NCI-H1694 (cell line): Measurements from ENCODE around the gene CCDC81.

Experiments
- DNase-seq: peaks from one replicate; lab custom pipeline; 2025; lab: John Stamatoyannopoulos, UW

CCDC81 gene

DNA sequence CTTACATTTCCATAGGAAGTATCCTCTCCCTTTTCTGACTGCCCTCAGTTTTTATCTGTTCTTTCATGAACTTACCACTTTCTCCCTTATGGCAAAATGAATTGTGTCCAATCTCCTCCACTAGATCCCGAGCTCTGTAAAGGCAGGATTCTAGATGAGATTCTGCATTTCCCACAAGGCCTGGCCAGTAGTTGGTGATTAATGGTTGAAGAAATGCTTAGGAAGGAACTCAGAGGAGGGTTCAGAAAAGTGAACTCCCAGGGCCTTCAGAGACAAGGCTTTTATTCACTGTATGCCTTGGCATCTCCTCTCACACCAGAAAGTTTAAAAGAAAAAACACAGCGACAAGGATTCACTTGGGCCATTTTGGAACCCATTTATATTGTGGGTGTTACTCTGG, 66.2 kb downstream of the CCDC81 start:
- no peak for DNase-seq

DNA sequence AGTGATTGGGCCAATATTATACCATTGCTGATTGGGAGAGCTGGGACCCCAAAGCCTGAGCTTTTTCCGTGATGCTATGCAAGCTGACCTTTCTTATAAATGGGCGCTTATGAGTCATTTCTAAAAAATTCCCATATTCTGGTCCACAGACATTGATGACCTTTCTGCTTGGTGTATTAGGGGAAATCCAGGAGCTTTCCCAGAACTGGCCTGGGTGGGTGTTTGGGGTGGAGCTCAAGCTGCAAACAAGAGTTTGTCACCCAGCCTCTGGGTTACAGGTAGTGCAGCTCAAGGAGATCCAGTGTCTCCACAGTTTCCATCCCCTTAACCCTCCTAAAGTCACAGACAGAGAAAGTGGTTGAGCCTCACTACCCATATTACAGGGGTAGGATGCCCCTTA, 67.7 kb downstream of the CCDC81 start:
- no peak for DNase-seq

DNA sequence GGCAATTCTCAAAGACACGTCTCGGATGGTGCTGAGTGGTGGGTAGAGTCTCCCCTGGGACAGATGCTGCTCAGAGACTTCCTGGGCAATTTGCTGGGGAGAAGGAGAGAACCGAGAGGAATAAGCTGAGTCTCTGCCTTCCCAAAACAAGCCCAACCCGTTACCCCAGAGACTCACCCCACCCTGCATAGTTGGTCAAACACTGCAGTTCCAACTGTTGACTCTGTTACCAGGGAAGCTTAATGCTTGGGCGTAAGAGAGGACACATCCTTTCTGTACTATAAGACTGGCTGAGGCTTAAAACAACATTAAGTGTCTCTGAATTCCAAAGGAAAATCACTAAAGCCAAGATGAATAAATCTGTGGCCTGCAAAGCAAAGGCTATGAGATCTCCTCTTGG, 68.1 kb downstream of the CCDC81 start:
- DNase-seq = no peak

DNA sequence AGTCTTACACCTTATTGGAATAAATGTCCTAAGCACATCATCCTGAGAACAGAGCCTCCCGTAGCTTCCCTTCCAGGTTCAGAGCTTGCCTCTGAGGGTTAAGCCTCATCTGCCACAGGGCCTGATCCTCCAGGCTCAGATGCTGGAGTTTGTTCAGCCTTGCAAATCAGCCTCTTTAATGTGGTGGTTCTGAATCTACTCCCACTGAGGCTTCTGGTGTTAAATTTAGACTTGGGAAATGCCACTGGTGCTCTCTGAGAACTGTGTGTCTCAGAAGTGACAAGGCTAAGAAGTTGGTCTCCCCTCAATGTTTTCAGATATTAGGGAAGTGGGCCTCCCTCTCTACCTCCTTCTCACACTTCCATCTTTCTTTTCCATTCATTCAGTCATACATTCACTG, 68.7 kb downstream of the CCDC81 start:
- DNase-seq = no peak

DNA sequence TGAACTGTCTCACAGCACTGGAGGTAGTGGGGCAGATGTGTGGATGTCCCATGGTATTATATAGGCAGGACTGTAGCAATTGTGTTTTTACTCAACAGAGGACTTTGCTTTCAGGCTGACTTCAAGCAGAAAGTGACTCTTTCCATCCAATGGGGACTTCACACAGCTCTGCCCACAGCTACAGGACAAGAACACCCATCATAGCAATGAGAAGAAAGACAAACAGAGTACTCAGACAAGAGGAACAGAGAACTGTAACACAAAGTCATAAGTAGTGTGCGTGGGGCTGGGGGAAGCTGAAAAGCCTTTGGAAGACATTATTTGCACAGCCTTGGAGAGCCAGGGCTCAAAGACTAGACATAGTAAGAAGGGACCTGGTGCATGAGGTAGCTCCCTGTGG, 70.3 kb downstream of the CCDC81 start:
- no peak for DNase-seq

DNA sequence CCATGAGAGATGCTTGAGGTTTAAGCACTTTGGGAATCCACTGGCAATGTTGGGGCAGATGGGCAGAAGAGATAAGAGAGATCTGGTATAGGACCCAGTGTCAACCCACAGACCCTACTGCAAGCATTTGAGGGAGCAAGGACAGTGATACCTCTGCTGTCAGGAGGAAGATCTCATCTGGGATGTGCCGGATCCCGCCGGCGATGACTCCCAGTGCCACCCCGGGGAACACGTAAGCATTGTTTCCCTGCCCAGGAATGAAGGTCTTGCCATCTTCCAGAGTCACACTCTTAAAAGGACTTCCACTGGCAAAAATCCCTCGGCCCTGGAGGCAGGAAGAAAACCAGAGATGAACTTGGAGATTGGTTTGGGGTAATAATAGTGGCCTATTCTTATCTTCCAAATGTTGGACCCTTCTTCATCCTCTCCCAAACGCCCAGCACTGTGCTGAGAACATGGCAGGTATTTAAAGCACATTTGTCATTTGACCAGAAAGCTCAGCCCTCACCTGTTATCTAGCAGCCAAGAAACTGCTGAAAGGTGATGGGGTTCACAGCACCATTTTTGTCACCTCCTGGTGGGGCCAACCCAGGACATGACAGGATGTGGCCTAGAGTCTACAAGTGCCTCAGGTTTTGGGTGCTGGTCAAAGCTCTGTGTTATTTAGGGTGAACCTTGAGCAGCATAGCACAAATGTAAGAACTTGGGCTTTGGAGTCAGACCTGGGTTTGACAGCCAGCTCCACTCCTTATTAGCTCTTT, 71.7 kb downstream of the CCDC81 start:
- DNase-seq = no peak

DNA sequence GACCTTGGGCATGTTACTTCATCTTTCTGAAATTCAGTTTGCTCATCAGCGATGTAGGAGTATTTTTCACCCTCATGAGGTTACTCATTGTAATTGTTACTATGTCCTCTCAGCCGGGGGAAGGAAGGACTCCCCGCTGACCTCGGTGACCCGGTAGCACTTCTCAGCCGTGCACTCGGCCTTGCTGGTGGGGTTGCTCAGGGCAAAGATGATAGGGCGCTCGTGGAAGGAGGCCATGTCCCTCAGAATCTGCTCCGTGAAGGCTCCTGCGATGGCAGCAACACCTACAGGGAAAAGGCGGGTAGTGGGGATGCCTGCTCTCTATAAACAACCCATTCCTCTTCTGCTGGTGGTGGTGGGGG, 72.2 kb downstream of the CCDC81 start:
- no peak for DNase-seq

DNA sequence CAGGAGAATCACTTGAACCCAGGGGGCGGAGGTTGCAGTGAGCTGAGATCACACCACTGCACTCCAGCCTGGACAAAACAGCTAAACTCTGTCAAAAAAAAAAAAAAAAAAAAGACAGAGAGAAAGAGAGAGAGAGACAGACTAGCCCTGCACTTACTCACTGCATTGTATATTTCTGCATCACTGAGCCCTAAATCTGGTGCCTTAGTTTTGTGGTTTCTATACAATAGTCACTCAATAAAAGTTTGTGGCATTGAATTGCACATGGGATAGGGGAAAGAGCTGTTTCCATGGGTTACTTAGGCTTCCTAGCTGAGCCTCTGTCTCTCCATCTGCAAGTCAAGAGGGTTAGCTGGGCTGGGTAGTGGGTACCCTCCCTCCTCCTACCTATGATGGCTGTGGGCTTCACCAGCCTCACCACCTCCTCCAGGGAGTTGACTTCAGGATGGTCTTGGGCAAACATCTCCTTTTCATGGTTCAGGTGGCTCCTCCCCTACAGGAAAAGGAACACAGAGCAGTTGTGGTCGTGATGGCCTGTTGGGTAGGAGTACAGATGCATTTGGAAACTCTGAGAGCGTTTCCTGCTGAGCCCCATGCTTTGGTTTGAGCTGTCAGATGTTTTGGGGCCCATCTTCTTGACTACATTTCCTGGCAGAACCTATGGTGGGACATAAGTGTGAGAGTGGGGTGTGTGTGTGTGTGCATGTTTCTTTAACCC, 73.2 kb downstream of the CCDC81 start:
- no peak for DNase-seq

DNA sequence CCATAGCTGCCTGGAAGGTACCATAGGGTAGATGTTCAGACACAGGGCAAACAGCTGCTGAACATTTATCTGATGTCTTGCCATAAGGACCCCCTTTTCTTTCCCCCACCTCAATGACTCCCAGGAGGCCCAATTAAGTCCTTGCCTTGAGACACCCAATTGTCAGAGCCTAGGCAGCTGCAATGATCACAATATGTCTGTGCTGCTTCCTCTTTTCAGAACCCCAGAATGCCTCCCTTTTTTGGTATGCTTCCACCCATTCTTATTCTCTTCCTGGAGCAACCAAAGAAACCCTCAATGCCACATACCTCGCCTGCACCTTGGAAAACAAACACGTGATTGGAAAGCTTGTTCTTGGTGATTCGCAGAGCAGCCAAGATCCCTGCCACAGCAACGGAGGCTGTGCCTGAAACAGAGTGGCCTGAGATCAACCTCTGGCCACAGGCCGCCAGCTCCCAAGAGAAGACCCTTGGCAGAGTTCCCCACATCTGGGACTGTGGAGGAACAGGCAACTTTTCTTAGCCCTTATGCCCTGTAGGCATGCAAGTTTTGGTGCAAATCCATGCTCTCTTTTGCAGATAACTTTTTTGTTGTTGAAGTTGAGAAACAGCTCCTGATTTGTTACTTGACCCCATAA, 75.4 kb downstream of the CCDC81 start:
- DNase-seq = no peak

DNA sequence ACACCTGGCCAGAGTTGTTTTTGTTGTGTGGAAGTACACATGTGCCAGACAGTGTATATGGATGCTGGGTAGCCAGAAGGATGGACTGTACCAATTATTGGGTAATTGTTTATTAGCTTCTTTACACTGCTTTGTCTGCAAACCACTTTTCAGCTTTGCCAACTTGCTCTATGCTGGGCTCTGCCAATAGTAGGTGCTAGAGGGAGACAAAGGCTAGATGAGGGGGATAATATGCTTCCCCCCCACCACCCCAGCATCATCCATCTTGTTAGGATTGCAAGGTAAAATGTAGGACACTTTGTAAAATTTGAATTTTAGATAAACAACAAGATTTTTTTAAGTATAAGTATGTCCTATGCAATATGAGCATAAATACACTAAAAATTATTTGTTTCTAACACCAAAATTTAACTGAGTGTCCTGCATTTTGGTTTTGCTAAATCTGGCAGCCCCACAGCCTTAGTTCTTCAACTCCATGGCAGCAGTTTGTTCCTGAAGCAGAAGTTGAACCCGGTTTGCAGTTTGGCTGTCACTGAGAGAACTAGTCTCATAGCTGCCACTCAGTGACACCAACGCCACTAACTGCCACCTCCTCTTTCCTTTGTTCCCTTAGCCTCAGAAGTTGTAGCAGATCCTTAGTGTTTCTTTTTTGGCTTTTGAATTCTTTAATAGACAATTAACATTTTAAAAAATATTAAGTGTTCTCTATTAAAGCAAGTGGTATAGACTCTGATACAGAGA, 78.8 kb downstream of the CCDC81 start:
- DNase-seq = no peak

DNA sequence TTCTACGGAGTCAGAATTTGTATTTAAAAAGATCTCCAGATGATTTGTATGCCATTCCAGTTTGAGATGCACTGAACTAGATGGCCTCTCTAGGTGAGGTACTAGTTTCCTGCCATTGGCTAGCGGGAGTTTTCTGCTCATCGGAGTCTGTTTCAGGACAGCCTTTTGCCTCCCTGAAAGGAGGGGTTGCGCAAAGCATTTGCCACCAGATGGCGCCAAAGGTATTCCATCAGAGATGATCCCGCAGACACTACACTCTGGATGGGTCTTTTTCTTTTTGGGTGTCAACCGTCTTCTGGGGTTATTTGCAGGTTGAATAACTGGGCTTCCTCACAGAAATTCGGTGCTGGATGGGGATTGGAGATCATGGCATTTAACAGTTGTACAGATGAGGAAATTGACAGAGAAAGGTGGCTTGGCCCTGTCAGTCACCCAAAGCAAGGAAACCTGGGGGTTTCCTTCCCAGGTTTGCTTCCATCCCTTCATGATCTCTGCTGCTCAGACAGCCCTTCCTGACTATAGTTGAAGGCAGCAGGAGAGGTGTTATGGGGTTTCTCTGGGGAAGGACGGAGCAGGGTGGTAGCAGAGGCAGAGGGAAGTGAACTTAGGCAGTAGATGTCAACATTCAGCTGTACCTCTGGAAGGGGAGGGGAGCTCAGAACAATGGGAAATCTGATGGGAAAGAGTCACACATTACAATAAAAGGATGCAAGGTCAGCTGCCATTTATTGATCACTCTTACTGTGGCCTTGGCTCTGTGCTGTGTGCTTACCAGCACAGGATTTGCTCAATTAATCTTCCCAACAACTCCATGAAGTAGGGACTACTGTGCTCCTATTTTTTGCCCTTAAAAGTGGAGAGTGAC, 81.6 kb downstream of the CCDC81 start:
- peak; percentile 61 for DNase-seq

DNA sequence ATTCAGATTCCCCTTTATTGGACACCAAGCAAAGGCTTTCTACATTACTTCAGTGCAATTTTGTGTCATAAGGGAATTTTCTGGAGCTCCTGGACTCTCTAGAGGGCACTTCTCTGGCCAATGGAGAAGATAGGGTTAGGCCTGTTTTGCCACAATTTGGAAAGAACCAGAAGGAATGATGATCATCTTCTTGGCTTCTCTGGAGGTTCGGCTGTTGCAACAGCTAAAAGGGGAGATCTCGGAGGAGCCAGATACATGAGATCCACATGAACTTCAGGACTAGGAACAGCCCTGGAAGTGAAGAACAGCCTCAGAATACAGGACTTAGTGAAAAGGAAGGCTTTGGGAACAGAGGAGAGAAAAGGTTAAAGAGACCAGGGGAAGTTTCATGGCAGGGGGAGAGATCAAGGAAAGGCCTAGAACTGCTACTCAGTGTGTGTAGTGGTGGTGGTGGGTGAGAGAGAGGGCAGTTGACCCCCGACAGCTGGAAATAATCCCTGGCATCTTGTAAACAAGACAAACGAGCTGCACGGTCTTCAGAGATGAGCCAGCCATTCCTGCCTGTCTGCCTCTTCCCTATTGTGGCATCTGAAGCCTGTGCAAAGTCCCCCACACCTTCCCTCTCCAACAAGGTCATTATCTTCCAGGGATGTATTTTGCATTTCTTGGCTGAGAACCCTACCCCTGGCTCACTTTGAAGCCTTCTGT, 83.8 kb downstream of the CCDC81 start:
- no peak for DNase-seq

DNA sequence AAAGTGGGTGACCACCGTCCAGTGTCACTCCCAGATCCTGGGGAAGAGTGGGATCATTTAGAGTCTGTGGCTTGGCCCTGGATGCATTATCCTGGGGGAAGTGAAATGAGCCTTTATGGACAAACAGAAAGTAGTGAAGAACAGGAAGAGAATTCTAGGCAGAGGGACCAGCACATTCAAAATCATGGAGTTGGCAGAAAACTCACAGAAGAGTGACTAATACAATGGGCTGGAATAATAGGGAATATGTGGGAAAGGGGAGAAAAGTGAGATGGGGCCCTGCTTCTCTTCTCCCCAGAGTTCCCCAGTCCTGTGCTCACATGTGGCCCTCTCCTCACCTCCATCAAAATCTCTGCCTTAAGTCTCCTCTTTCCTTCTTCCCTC, 84.3 kb downstream of the CCDC81 start:
- DNase-seq = no peak

DNA sequence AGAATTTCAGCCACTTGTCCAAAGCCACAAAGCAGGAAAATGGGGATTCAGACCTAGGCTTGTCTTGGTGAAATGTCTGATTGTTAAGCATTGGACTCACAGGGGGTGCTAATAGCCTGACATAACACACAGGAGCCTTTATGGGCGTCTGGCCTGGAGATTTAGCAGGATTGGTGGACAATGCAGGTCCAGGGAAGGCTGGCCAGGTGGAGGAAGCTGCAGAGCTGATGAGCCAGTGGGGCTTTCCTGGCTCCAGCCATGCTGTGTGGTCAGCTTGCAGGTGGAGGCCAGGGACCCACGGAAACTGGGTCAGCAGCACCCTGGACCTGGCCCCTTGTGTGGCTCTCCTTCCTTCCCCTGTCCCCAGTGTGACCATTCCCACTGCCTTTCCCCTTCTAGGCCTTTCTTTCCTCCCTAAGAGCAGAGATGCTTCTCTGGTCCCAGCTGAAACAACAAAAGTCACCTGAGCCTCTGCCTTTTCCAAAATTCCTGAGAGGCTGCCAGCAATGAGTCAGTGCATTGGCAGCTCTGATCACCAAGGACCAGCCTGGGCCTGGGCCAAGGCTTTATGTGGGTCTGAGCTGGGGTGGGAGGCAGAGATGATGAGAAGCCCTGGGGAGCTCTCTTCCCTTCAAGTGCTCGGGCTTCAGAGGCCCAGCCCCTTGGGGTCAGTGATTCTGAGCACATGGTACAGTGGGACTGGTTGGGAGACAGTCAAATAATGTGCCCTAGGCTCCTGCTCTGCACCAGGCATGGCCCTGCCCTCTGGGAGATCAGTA, 85.2 kb downstream of the CCDC81 start:
- peak; percentile 0 for DNase-seq

DNA sequence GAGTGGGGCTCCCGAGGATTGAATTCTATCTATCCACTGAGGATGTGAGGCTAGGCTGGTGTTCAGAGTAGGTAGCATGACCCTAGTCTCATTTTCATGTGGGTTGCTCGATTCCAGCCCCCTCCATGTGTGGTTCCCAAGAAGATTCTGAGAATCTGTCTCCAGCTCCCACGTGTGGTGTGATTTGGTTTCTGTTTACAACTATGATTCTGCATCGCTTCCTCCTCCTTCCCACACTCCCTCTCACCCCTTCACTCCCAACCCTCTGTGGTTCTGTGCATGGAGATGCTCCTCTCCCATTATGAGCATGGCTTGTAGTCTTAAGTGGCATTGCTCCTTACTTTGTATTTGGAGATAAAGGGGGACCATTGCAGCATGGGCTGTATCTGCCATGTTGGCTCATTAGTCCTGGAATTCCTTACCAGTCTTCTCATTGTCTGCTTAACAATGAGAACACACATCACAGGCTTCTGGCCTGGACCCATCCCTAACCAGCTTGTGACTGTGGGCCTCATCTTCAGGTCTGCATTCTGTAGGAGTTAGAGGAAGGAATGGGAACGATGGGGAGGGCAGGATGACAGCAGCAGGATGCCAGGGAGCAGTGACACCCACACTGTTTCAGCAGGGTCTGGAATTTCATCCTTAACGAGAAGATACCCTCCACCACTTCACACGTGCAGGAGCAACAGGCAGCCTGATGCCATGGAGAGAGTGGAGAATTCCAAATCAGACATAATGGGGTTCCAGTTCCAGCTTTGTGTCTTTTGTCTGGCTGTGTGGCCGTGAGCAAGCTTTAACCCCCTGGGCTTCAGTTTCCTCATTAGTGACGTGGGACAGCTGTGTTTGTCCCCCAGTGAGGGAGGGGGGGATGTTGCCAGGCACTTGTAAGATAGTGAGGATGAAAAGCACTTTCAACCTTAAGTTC, 86.0 kb downstream of the CCDC81 start:
- DNase-seq = no peak

DNA sequence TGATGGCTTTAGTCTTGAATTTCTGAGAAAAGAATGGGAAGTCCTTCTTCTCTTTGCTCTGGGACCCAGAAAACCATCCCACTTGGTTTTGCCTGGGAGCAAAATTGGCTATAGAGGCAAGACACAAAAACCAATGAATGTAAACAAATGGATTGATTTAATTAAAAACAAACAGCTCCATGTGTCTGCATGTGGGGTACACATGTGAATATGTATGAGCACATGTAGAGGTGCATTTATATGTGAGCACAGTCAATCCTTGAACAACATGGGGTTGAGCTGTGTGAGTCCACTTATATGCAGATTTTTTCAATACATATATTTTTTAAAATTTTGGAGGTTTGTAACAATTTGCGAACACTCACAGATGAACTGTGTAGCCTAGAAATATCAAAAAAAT, 87.2 kb downstream of the CCDC81 start:
- DNase-seq = no peak

DNA sequence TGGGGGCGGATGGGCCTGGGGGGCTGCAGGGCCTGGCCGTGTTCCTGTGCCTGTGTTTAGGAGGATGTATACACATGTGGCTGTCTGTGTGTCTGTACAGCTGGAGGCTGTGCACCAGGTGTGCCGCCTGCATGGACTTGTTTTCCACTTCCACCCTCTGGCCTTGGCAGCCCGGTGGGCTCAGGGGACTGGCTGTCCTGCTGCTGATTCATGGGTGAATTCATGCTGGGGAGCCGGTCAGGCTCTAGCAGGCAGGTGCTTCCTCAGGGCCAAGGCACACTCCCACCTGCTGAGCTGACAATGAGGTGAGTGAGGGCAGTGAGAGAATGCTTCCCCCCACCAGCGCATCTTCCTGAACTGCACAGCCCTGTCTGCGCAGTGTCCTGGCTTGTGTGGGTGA, 88.4 kb downstream of the CCDC81 start:
- no peak for DNase-seq

DNA sequence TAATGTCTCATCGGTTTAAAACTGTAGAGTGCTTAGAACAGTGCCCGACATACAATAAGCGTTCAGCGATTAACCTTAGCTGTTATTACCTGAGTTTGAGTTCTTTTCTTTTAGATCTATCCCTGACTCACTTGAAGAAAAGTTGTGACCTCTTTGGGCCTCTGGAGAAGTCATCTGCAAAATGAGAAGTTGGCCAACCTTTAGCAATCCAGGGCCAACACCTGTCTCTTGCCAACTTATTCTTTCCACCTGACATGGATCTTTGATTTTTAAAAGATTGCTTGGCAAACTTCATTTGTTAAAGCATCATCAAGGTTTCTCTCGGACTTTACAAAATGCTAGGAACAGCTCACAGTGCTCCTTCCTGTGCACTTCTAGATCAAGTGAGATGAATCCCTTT, 89.3 kb downstream of the CCDC81 start:
- no peak for DNase-seq
